Measurements from ENCODE around the gene DLG3.

DNA sequence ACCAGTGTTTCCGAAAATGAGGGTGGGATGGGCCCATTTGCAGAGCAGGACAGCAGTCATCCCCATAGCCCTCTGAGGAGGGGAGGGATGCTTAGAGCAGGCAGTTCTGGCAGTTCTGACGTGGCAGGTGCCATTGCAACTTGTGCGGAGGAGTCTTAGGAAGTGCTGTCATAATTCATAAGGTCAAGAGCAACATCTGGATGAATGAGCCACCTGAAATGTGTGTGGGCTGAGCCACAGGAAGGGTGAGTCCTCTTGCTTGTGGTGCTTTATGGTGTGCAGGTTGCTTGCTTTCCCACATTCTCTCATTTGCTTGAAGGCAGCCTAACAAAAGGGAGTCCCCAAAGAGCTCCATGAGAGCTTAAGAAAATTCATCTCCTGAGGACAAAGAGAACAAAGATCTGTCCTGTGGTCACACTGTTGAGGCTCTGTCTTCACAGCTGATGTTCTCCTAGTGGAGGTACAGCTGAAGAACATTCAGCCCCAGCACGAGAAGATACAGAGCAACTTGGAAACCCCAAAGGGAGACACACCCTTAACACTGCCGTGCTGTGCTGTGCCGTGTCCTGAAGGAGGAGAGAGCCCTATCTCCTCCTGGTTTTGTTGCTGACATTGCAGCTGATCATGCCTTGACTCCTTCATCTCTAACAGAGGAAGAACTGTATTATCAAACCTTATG is 60.3 kb downstream of the DLG3 start:
- TF ChIP-seq, protein P1, sequence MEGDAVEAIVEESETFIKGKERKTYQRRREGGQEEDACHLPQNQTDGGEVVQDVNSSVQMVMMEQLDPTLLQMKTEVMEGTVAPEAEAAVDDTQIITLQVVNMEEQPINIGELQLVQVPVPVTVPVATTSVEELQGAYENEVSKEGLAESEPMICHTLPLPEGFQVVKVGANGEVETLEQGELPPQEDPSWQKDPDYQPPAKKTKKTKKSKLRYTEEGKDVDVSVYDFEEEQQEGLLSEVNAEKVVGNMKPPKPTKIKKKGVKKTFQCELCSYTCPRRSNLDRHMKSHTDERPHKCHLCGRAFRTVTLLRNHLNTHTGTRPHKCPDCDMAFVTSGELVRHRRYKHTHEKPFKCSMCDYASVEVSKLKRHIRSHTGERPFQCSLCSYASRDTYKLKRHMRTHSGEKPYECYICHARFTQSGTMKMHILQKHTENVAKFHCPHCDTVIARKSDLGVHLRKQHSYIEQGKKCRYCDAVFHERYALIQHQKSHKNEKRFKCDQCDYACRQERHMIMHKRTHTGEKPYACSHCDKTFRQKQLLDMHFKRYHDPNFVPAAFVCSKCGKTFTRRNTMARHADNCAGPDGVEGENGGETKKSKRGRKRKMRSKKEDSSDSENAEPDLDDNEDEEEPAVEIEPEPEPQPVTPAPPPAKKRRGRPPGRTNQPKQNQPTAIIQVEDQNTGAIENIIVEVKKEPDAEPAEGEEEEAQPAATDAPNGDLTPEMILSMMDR (IDR thresholded peaks at IDR 0.05; ENCODE audit: borderline replicate concordance, extremely low read depth, low read length, poor library complexity, severe bottlenecking), result no peak
- no peak for TF ChIP-seq EZH2 (IDR thresholded peaks at IDR 0.05; ENCODE audit: borderline replicate concordance, low read depth, low read length, severe bottlenecking)
